ENCODE measurements around the gene SLC9A9.

SLC9A9 gene

DNA sequence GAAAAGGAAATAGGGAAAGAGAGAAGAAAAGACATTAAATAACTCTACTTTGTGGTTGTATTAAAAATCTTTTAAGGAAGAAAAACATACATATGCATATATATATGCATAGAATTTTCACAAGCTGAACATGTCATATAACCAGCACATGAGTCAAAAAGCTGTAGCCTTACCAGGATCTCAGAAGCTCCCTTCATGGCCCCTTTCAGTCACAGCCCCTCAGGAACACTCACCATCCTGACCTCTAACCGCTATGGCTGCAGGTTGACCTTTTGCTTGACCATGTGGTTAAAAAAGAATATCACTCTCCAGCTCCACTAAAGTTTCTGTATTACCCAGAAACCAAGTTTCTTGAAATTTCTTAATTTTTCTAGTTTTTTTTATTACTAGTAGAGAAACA, 625.3 kb downstream of the SLC9A9 start:
- ChIA-PET CTCF (no interaction called here), POLR2A (no interaction called here)
- Histone ChIP-seq H3K9me3 (ENCODE audit: control extremely low read depth in 1 of 5, control insufficient read depth in 4 of 5, insufficient read depth in 2 of 5, low read depth in 1 of 5, low read length in 4 of 5) (no peaks in the 10 kb centered on the region), H3K4me1 (ENCODE audit: control extremely low read depth in 1 of 4, control insufficient read depth in 4 of 4, insufficient read depth in 4 of 4, low read length in 3 of 4) (peaks cover 0 to 10% (median 5%) of the 10 kb centered on the region in 4 experiments), H3K36me3 (ENCODE audit: control insufficient read depth in 4 of 4, insufficient read depth in 4 of 4, low read length in 3 of 4) (no peaks in the 10 kb centered on the region), H3K27me3 (replicated peaks in 2 of 5; ENCODE audit: control insufficient read depth in 4 of 5, insufficient read depth in 5 of 5, low read length in 4 of 5) (no peaks in the 10 kb centered on the region), H3K27ac (ENCODE audit: insufficient read depth in 1 of 2, low read depth in 1 of 2, low read length in 2 of 2, poor library complexity in 1 of 2, severe bottlenecking in 2 of 2) (no peak overlapping the region), H3K4me3 (ENCODE audit: control insufficient read depth in 1 of 7, extremely low read depth in 1 of 7, insufficient read depth in 4 of 7, low read depth in 2 of 7, low read length in 6 of 7) (no peak overlapping the region)
- no CpG with 5 or more reads among the region's 1 CpG for WGBS (ENCODE audit: insufficient coverage)
- no peak for DNase-seq

DNA sequence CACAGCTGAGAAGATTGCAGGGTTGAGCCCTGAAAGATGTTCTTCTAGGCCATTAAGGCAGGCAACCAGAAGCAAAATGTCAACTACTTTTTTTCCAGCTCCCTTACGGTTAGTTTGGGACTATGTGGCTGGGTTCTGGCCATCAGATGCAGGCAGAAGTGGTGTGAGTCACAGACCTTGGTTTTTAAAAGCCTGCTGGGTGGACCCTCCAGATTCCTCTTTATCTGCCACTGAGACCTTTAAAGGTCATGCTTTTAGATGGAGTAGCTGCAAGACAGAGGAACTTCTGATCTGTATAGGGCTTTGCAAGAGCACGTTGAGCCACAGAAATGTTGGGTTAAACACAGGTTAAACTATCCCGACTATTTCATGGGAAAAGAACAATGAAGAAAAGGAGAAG, 625.8 kb downstream of the SLC9A9 start:
- Histone ChIP-seq H3K9me3 (ENCODE audit: control extremely low read depth in 1 of 5, control insufficient read depth in 4 of 5, insufficient read depth in 2 of 5, low read depth in 1 of 5, low read length in 4 of 5) (no peaks in the 10 kb centered on the region), H3K27me3 (replicated peaks in 2 of 5; ENCODE audit: control insufficient read depth in 4 of 5, insufficient read depth in 5 of 5, low read length in 4 of 5) (no peaks in the 10 kb centered on the region), H3K27ac (ENCODE audit: insufficient read depth in 1 of 2, low read depth in 1 of 2, low read length in 2 of 2, poor library complexity in 1 of 2, severe bottlenecking in 2 of 2) (no peak overlapping the region), H3K4me1 (ENCODE audit: control extremely low read depth in 1 of 4, control insufficient read depth in 4 of 4, insufficient read depth in 4 of 4, low read length in 3 of 4) (peaks cover 1 to 11% (median 5%) of the 10 kb centered on the region in 4 experiments), H3K4me3 (ENCODE audit: control insufficient read depth in 1 of 7, extremely low read depth in 1 of 7, insufficient read depth in 4 of 7, low read depth in 2 of 7, low read length in 6 of 7) (no peak overlapping the region), H3K36me3 (ENCODE audit: control insufficient read depth in 4 of 4, insufficient read depth in 4 of 4, low read length in 3 of 4) (no peaks in the 10 kb centered on the region)
- WGBS (ENCODE audit: insufficient coverage), result 90% methylated on average over 2 of the region's 3 CpGs
- ChIA-PET CTCF (interaction anchor here (1.4 kb wide), 1 partner anchor 452 kb away, joined by 3 read pairs; no protein-coding TSS in a partner anchor), POLR2A (no interaction called here)
- DNase-seq, result no peak

GRCh38 chr3:143221446-143221845, 626.8 kb downstream of the SLC9A9 start:
- H3K36me3 ChIP-seq (ENCODE audit: control insufficient read depth in 4 of 4, insufficient read depth in 4 of 4, low read length in 3 of 4), result no peaks in the 10 kb centered on the region
- CTCF ChIA-PET, result interaction anchor here (1.4 kb wide), 1 partner anchor 453 kb away, joined by 3 read pairs; no protein-coding TSS in a partner anchor

DNA sequence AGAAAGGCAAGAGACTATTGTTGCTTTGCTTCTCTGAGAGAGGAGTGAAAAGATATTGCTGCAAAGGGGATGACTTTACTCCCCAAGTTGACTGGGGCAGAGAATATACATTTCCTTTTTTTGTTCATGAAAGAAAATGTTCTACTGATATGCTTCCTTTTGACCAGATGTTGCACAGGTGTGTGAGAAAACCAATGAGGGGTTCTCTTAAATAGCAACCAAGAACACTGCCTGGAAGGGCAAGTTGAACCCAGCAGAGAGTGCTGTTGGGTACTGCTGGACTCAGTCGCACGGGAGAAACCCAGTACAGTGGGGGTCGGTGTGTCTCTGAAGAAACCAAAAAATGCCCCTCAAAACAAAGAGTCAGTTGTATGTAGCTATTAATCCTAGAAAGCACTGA, 627.5 kb downstream of the SLC9A9 start:
- ChIA-PET CTCF (interaction anchor here (0.8 kb wide), 1 partner anchor 18 kb away, joined by 3 read pairs; no protein-coding TSS in a partner anchor), POLR2A (no interaction called here)
- no peaks in the 10 kb centered on the region for H3K9me3 ChIP-seq (ENCODE audit: control extremely low read depth in 1 of 5, control insufficient read depth in 4 of 5, insufficient read depth in 2 of 5, low read depth in 1 of 5, low read length in 4 of 5)
- WGBS (ENCODE audit: insufficient coverage), result 100% methylated on average over 3 of the region's 3 CpGs
- H3K4me1 ChIP-seq (ENCODE audit: control extremely low read depth in 1 of 4, control insufficient read depth in 4 of 4, insufficient read depth in 4 of 4, low read length in 3 of 4), result peaks cover 11 to 26% (median 16%) of the 10 kb centered on the region in 4 experiments
- DNase-seq, result no peak
- no peaks in the 10 kb centered on the region for H3K36me3 ChIP-seq (ENCODE audit: control insufficient read depth in 4 of 4, insufficient read depth in 4 of 4, low read length in 3 of 4)
- H3K4me3 ChIP-seq (ENCODE audit: control insufficient read depth in 1 of 7, extremely low read depth in 1 of 7, insufficient read depth in 4 of 7, low read depth in 2 of 7, low read length in 6 of 7), result no peak overlapping the region
- H3K27ac ChIP-seq (ENCODE audit: insufficient read depth in 1 of 2, low read depth in 1 of 2, low read length in 2 of 2, poor library complexity in 1 of 2, severe bottlenecking in 2 of 2), result no peak overlapping the region
- no peaks in the 10 kb centered on the region for H3K27me3 ChIP-seq (replicated peaks in 2 of 5; ENCODE audit: control insufficient read depth in 4 of 5, insufficient read depth in 5 of 5, low read length in 4 of 5)

More at GRCh38 chr3:143221446-143221845, 626.8 kb downstream of the SLC9A9 start:
- no peak for DNase-seq
- Histone ChIP-seq H3K9me3 (ENCODE audit: control extremely low read depth in 1 of 5, control insufficient read depth in 4 of 5, insufficient read depth in 2 of 5, low read depth in 1 of 5, low read length in 4 of 5) (no peaks in the 10 kb centered on the region), H3K4me1 (ENCODE audit: control extremely low read depth in 1 of 4, control insufficient read depth in 4 of 4, insufficient read depth in 4 of 4, low read length in 3 of 4) (peaks cover 9 to 21% (median 13%) of the 10 kb centered on the region in 4 experiments), H3K27ac (ENCODE audit: insufficient read depth in 1 of 2, low read depth in 1 of 2, low read length in 2 of 2, poor library complexity in 1 of 2, severe bottlenecking in 2 of 2) (no peak overlapping the region), H3K4me3 (ENCODE audit: control insufficient read depth in 1 of 7, extremely low read depth in 1 of 7, insufficient read depth in 4 of 7, low read depth in 2 of 7, low read length in 6 of 7) (no peak overlapping the region), H3K27me3 (replicated peaks in 2 of 5; ENCODE audit: control insufficient read depth in 4 of 5, insufficient read depth in 5 of 5, low read length in 4 of 5) (no peaks in the 10 kb centered on the region)
- POLR2A ChIA-PET, result no interaction called here
- 100% methylated on average over 1 of the region's 3 CpGs for WGBS (ENCODE audit: insufficient coverage)

GRCh38 chr3:143218166-143218835, 630.0 kb downstream of the SLC9A9 start:
- H3K4me3 ChIP-seq (ENCODE audit: control insufficient read depth in 1 of 7, extremely low read depth in 1 of 7, insufficient read depth in 4 of 7, low read depth in 2 of 7, low read length in 6 of 7), result no peak overlapping the region
- H3K4me1 ChIP-seq (ENCODE audit: control extremely low read depth in 1 of 4, control insufficient read depth in 4 of 4, insufficient read depth in 4 of 4, low read length in 3 of 4), result peaks cover 11 to 26% (median 16%) of the 10 kb centered on the region in 4 experiments
- H3K9me3 ChIP-seq (ENCODE audit: control extremely low read depth in 1 of 5, control insufficient read depth in 4 of 5, insufficient read depth in 2 of 5, low read depth in 1 of 5, low read length in 4 of 5), result no peaks in the 10 kb centered on the region
- H3K27me3 ChIP-seq (replicated peaks in 2 of 5; ENCODE audit: control insufficient read depth in 4 of 5, insufficient read depth in 5 of 5, low read length in 4 of 5), result no peaks in the 10 kb centered on the region
- ChIA-PET CTCF (interaction anchor here (0.6 to 1.5 kb wide), 3 partner anchors 12 to 1009 kb away, joined by 3 read pairs; no protein-coding TSS in a partner anchor), POLR2A (no interaction called here)
- WGBS (ENCODE audit: insufficient coverage), result 100% methylated on average over 1 of the region's 2 CpGs
- DNase-seq, result peak in 2 of 3 donors; percentile 15 to 38
- H3K36me3 ChIP-seq (ENCODE audit: control insufficient read depth in 4 of 4, insufficient read depth in 4 of 4, low read length in 3 of 4), result no peaks in the 10 kb centered on the region
- H3K27ac ChIP-seq (ENCODE audit: insufficient read depth in 1 of 2, low read depth in 1 of 2, low read length in 2 of 2, poor library complexity in 1 of 2, severe bottlenecking in 2 of 2), result no peak overlapping the region

- ChIA-PET CTCF (interaction anchor here (1.1 to 1.5 kb wide), 2 partner anchors 58 to 82 kb away, joined by 3 read pairs; no protein-coding TSS in a partner anchor), POLR2A (no interaction called here)
- no peak overlapping the region for H3K27ac ChIP-seq (ENCODE audit: insufficient read depth in 1 of 2, low read depth in 1 of 2, low read length in 2 of 2, poor library complexity in 1 of 2, severe bottlenecking in 2 of 2)
- H3K27me3 ChIP-seq (replicated peaks in 2 of 5; ENCODE audit: control insufficient read depth in 4 of 5, insufficient read depth in 5 of 5, low read length in 4 of 5), result no peaks in the 10 kb centered on the region
- no peak for DNase-seq
- peaks cover 11 to 26% (median 16%) of the 10 kb centered on the region in 4 experiments for H3K4me1 ChIP-seq (ENCODE audit: control extremely low read depth in 1 of 4, control insufficient read depth in 4 of 4, insufficient read depth in 4 of 4, low read length in 3 of 4)
- H3K4me3 ChIP-seq (ENCODE audit: control insufficient read depth in 1 of 7, extremely low read depth in 1 of 7, insufficient read depth in 4 of 7, low read depth in 2 of 7, low read length in 6 of 7), result no peak overlapping the region
- no peaks in the 10 kb centered on the region for H3K9me3 ChIP-seq (ENCODE audit: control extremely low read depth in 1 of 5, control insufficient read depth in 4 of 5, insufficient read depth in 2 of 5, low read depth in 1 of 5, low read length in 4 of 5)
- H3K36me3 ChIP-seq (ENCODE audit: control insufficient read depth in 4 of 4, insufficient read depth in 4 of 4, low read length in 3 of 4), result no peaks in the 10 kb centered on the region
Observed at GRCh38 chr3:143217283-143217682, 631.0 kb downstream of the SLC9A9 start.

DNA sequence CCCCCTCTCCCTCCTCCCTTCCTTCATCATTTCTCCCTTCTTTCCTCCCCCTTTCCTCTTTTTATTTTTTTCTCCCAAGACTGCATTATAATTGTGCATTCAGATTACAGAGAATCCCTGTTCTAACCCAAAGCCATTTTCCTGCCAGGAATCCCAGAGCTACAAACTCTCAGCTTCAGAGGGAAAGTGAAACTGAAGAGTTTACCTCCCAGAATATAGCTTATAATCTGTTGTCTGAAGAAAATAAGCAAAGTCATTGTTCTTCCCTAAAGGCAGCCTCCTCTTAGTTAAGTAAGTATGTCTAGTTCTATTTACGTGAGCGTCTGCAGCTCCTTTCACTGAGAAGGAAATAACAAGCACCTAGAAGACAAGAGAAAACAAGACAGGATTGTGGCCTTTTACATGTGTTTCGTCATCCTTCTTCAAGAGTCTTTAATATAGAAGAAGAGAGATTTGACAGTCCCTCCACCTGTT, 631.5 kb downstream of the SLC9A9 start:
- POLR2A ChIA-PET, result no interaction called here
- H3K27me3 ChIP-seq (replicated peaks in 2 of 5; ENCODE audit: control insufficient read depth in 4 of 5, insufficient read depth in 5 of 5, low read length in 4 of 5), result no peaks in the 10 kb centered on the region
- H3K4me1 ChIP-seq (ENCODE audit: control extremely low read depth in 1 of 4, control insufficient read depth in 4 of 4, insufficient read depth in 4 of 4, low read length in 3 of 4), result peaks cover 11 to 26% (median 16%) of the 10 kb centered on the region in 4 experiments
- DNase-seq, result peak; percentile 25 to 76 (median 63)
- no peaks in the 10 kb centered on the region for H3K36me3 ChIP-seq (ENCODE audit: control insufficient read depth in 4 of 4, insufficient read depth in 4 of 4, low read length in 3 of 4)
- peak overlapping the region in 1 of 2 experiments; percentile 51 for H3K27ac ChIP-seq (ENCODE audit: insufficient read depth in 1 of 2, low read depth in 1 of 2, low read length in 2 of 2, poor library complexity in 1 of 2, severe bottlenecking in 2 of 2)
- CTCF ChIA-PET, result interaction anchor here (0.8 to 1.1 kb wide), 2 partner anchors 26 to 82 kb away, joined by 3 read pairs; no protein-coding TSS in a partner anchor
- peak overlapping the region in 3 of 7 experiments; percentile 16 to 57 (median 23) for H3K4me3 ChIP-seq (ENCODE audit: control insufficient read depth in 1 of 7, extremely low read depth in 1 of 7, insufficient read depth in 4 of 7, low read depth in 2 of 7, low read length in 6 of 7)
- WGBS (ENCODE audit: insufficient coverage), result no CpG with 5 or more reads among the region's 3 CpGs
- no peaks in the 10 kb centered on the region for H3K9me3 ChIP-seq (ENCODE audit: control extremely low read depth in 1 of 5, control insufficient read depth in 4 of 5, insufficient read depth in 2 of 5, low read depth in 1 of 5, low read length in 4 of 5)

Data from common myeloid progenitor, CD34-positive (primary cell).